Tibial nerve (tissue), 4 donors: Measurements from ENCODE around the gene FKBP1A. TPM values are rescaled to one million over a fixed set of nuclear protein-coding genes. Genes with fewer than 3 reads are reported as not detected.

Source experiments
- DNase-seq, 2 donors: peaks; one replicate each; pipeline ENCODE4 v3.0.0-alpha.2; 2019; ENCODE audit warnings: low spot score in 2 of 2
- H3K27ac ChIP-seq, 4 donors: fragments of 200-600 bp; sonication (generic) in 3 of 4; one replicate each; pipeline ENCODE4 v1.5.1; 2017 to 2019; ENCODE audit warnings: mild to moderate bottlenecking in 1 of 4
- H3K27me3 ChIP-seq, 2 donors: fragments of 200-600 bp; sonication (generic) in 1 of 2; one replicate each; pipeline versions ENCODE4 v1.5.1 to v1.6.0; 2017 to 2019
- H3K36me3 ChIP-seq, 3 donors: fragments of 200-600 bp; sonication (generic); one replicate each; pipeline ENCODE4 v1.5.1; 2018 to 2019
- H3K4me1 ChIP-seq, 4 donors: fragments of 200-600 bp; sonication (generic) in 3 of 4; one replicate each; pipeline ENCODE4 v1.5.1; 2017 to 2019
- H3K4me3 ChIP-seq, 4 donors: fragments of 200-600 bp; sonication (generic) in 3 of 4; one replicate each; pipeline ENCODE4 v1.5.1; 2017 to 2019; ENCODE audit warnings: mild to moderate bottlenecking in 1 of 4, moderate library complexity in 1 of 4
- H3K9me3 ChIP-seq, 4 donors: fragments of 200-600 bp; sonication (generic) in 3 of 4; one replicate each; pipeline ENCODE4 v1.5.1; 2017 to 2019
- CTCF ChIP-seq, 5 experiments: fragments of 200-600 bp in 3 of 5; fragments of 450-650 bp in 2 of 5; sonication (generic) in 3 of 5; IDR thresholded peaks; one replicate each; pipeline ENCODE4 v1.5.1; 2016 to 2019; ENCODE audit warnings: antibody characterized with exemption in 5 of 5, mild to moderate bottlenecking in 3 of 5, moderate library complexity in 2 of 5
- EP300 ChIP-seq, 2 donors: sonication (generic); formaldehyde crosslinking; IDR thresholded peaks; one replicate each; pipeline ENCODE4 v1.6.1; 2017; ENCODE audit warnings: antibody characterized with exemption in 2 of 2, mild to moderate bottlenecking in 1 of 2
- POLR2A ChIP-seq, 2 donors: fragments of 450-650 bp; IDR thresholded peaks; one replicate each; pipeline ENCODE4 v1.6.1; 2017; ENCODE audit warnings: antibody characterized with exemption in 2 of 2, mild to moderate bottlenecking in 2 of 2, moderate library complexity in 2 of 2
- WGBS, 2 donors: methylation state at CpG; one replicate each; pipeline ENCODE4 v1.1.5; 2018; 5-methylcytosine and 5-hydroxymethylcytosine counted together
- total RNA-seq, 4 donors: library from RNA; depleted of rRNA; stranded (reverse); fragments of >200 nt; gene quantifications; one replicate each; pipeline ENCODE4 v1.1.0, GENCODE V29; 2016

FKBP1A gene
- total RNA-seq, 4 donors from 2014 or later, result 92.2 to 172 (median 130) TPM

- peaks cover 0 to 20% (median 0%) of the 10 kb centered on the region in 4 donors for H3K9me3 ChIP-seq
- no peak overlapping the region for H3K27ac ChIP-seq
- no peaks in the 10 kb centered on the region for H3K36me3 ChIP-seq
- no peak for TF ChIP-seq CTCF (IDR thresholded peaks at IDR 0.05)
- no peak for TF ChIP-seq EP300 (IDR thresholded peaks at IDR 0.05)
- TF ChIP-seq POLR2A (IDR thresholded peaks at IDR 0.05), result no peak
- H3K4me1 ChIP-seq, result no peaks in the 10 kb centered on the region
- no peaks in the 10 kb centered on the region for H3K27me3 ChIP-seq
- no peak for DNase-seq
- no peak overlapping the region for H3K4me3 ChIP-seq
Observed at GRCh38 chr20:1417790-1418189, 24.9 kb upstream of the FKBP1A start.

GRCh38 chr20:1417273-1417672 lies 24.4 kb upstream of the FKBP1A start:
- Histone ChIP-seq H3K27ac (no peak overlapping the region), H3K36me3 (no peaks in the 10 kb centered on the region)
- WGBS, 2 donors, result 62% methylated on average over 5 of the region's 5 CpGs

GRCh38 chr20:1415667-1416468 lies 23.0 kb upstream of the FKBP1A start:
- Histone ChIP-seq H3K27me3 (no peaks in the 10 kb centered on the region), H3K9me3 (peaks cover 0 to 15% (median 0%) of the 10 kb centered on the region in 4 donors), H3K27ac (no peak overlapping the region), H3K4me3 (no peak overlapping the region), H3K4me1 (no peaks in the 10 kb centered on the region), H3K36me3 (no peaks in the 10 kb centered on the region)
- TF ChIP-seq EP300 (IDR thresholded peaks at IDR 0.05), result no peak
- TF ChIP-seq CTCF (IDR thresholded peaks at IDR 0.05), result no peak
- TF ChIP-seq POLR2A (IDR thresholded peaks at IDR 0.05), result no peak
- 72 to 76% methylated on average over 8 of the region's 8 CpGs for WGBS, 2 donors
- DNase-seq, result no peak

More at GRCh38 chr20:1417273-1417672, 24.4 kb upstream of the FKBP1A start:
- DNase-seq, result no peak
- Histone ChIP-seq H3K27me3 (no peaks in the 10 kb centered on the region), H3K9me3 (peaks cover 0 to 20% (median 0%) of the 10 kb centered on the region in 4 donors), H3K4me3 (no peak overlapping the region), H3K4me1 (no peaks in the 10 kb centered on the region)
- TF ChIP-seq CTCF (IDR thresholded peaks at IDR 0.05) (no peak), EP300 (IDR thresholded peaks at IDR 0.05) (no peak), POLR2A (IDR thresholded peaks at IDR 0.05) (no peak)

- H3K27me3 ChIP-seq, result no peaks in the 10 kb centered on the region
- no peak overlapping the region for H3K27ac ChIP-seq
- no peaks in the 10 kb centered on the region for H3K36me3 ChIP-seq
- H3K9me3 ChIP-seq, result peaks cover 0 to 9% (median 0%) of the 10 kb centered on the region in 4 donors
- no peak overlapping the region for H3K4me3 ChIP-seq
- no peaks in the 10 kb centered on the region for H3K4me1 ChIP-seq
- no peak for TF ChIP-seq CTCF (IDR thresholded peaks at IDR 0.05)
- WGBS, 2 donors, result 59 to 66% methylated on average over 4 of the region's 4 CpGs
- no peak for DNase-seq
Observed at GRCh38 chr20:1414982-1415381, 22.1 kb upstream of the FKBP1A start.

- H3K9me3 ChIP-seq, result peaks cover 0 to under 1% (median 0%) of the 10 kb centered on the region in 4 donors
- no peaks in the 10 kb centered on the region for H3K36me3 ChIP-seq
- no peak for DNase-seq
- WGBS, 2 donors, result 43 to 45% methylated on average over 2 of the region's 2 CpGs
- TF ChIP-seq CTCF (IDR thresholded peaks at IDR 0.05) (no peak), POLR2A (IDR thresholded peaks at IDR 0.05) (no peak), EP300 (IDR thresholded peaks at IDR 0.05) (no peak)
- no peaks in the 10 kb centered on the region for H3K27me3 ChIP-seq
- no peak overlapping the region for H3K27ac ChIP-seq
- no peaks in the 10 kb centered on the region for H3K4me1 ChIP-seq
- no peak overlapping the region for H3K4me3 ChIP-seq
Observed at GRCh38 chr20:1405801-1406200, 12.9 kb upstream of the FKBP1A start.
